Measurements from ENCODE around the gene ISY1. TPM values are rescaled to one million over a fixed set of nuclear protein-coding genes. Genes with fewer than 3 reads are reported as not detected.

Gene ISY1
- total RNA-seq, 1 experiment from 2014 or later: 62.3 TPM

DNA sequence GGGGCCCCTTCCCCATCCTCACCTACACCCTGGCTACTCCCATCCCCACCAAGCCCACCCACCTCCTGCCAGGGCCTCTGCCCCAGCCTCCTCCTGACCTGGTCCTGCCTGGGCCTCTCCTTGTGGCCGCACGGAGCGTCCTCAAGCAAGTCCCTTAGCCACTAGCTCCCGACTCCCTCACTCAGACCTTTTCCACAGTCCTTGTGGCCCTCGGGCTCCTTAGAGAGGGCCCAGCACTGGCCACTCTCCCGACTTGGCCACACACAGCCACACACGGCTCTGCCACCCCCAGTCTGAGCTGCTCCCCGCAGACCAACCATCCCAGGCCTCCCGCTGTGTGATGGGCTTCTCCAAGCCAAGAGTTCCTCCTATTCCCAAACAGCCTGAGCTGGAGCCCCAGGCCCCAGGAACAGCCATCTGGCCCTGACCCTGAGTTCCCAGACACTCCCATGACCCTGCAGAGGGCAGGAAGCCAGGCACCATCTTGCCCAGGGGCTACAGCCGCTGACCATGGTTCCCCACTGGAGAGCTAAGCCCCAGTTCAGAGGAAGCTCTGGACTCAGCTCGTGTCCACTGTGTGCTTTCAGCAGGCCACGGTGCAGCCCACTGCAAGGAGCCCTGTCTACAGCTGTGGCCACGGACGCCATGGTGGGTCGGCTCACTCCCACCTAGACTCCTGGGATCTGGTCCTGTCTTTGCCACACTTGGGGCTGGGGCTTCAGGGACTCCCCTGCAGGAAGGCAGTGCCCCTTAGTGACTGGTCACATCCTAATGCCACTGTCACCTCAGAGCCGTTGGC is 32.3 kb downstream of the ISY1 start:
- intact Hi-C loops (cut with micrococcal nuclease; ENCODE audit: unreplicated experiment): no loop called here
- H3K4me2 ChIP-seq: no peak overlapping the region
- BruUV-seq (replicated peaks): no TSS peak
- no peak for TF ChIP-seq EZH2 (IDR thresholded peaks at IDR 0.05; ENCODE audit: low read depth)
- TF ChIP-seq, protein P1, sequence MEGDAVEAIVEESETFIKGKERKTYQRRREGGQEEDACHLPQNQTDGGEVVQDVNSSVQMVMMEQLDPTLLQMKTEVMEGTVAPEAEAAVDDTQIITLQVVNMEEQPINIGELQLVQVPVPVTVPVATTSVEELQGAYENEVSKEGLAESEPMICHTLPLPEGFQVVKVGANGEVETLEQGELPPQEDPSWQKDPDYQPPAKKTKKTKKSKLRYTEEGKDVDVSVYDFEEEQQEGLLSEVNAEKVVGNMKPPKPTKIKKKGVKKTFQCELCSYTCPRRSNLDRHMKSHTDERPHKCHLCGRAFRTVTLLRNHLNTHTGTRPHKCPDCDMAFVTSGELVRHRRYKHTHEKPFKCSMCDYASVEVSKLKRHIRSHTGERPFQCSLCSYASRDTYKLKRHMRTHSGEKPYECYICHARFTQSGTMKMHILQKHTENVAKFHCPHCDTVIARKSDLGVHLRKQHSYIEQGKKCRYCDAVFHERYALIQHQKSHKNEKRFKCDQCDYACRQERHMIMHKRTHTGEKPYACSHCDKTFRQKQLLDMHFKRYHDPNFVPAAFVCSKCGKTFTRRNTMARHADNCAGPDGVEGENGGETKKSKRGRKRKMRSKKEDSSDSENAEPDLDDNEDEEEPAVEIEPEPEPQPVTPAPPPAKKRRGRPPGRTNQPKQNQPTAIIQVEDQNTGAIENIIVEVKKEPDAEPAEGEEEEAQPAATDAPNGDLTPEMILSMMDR (conservative IDR thresholded peaks at IDR 0.05): no peak
- no peak overlapping the region for H3K27ac ChIP-seq
- ChIA-PET POLR2A (ENCODE audit: unreplicated experiment) (interaction anchor here (0.5 to 0.7 kb wide), 2 partner anchors 150 to 701 kb away, joined by 3 to 19 read pairs; no protein-coding TSS in a partner anchor), CTCF (no interaction called here)
- H3K79me2 ChIP-seq (ENCODE audit: low read depth): no peaks in the 10 kb centered on the region
- no peak overlapping the region for H3K4me3 ChIP-seq
- no peak overlapping the region for H2AFZ ChIP-seq
- H4K20me1 ChIP-seq (ENCODE audit: insufficient read depth): no peaks in the 10 kb centered on the region
- no peaks in the 10 kb centered on the region for H3K9me2 ChIP-seq (ENCODE audit: insufficient read depth)
- no peaks in the 10 kb centered on the region for H3K27me3 ChIP-seq (ENCODE audit: insufficient read depth, low read depth)
- peaks cover 9% of the 10 kb centered on the region; the same call in 1 of the 2 replicates for H3K36me3 ChIP-seq (ENCODE audit: low read depth)
- H3F3A ChIP-seq (ENCODE audit: insufficient read depth, low read depth): peaks cover 6% of the 10 kb centered on the region; the same call in 1 of the 2 replicates
- no peaks in the 10 kb centered on the region for H3K4me1 ChIP-seq (replicated peaks; ENCODE audit: insufficient read depth)
- DNase-seq: no peak
- H3K9me3 ChIP-seq (ENCODE audit: insufficient read depth, low read depth): no peaks in the 10 kb centered on the region

DNA sequence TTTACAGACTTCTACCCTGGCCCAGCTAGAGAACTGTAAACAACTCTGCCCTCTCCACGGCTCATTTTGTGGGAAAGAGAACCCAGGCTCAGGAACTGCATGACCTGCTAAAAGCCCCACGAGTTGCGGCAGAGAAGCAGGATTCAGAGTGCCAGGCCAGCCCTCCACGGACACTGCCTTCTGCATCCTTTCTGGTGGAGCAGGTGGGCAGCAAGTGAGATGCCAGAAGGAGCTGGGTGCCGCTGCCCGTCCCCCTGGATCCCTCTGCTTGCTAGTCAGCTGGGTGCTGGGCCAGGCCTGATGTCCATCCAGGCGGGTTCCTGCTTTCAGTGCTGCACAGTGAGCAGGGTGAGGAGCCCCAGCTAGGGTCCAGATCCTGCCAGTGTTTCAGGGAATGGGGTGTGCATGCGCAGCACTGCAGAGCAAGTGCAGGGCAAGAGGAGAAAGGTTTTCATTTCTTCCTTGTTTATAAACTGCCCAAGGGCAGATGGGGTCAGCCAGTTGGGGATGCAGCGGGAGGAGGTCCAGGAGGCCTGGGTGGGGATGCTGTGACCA is 34.1 kb downstream of the ISY1 start:
- ChIA-PET CTCF (no interaction called here), POLR2A (ENCODE audit: unreplicated experiment) (no interaction called here)
- H3K4me1 ChIP-seq (replicated peaks; ENCODE audit: insufficient read depth): no peaks in the 10 kb centered on the region
- no peaks in the 10 kb centered on the region for H3K9me3 ChIP-seq (ENCODE audit: insufficient read depth, low read depth)
- H3K9me2 ChIP-seq (ENCODE audit: insufficient read depth): no peaks in the 10 kb centered on the region
- H3K27ac ChIP-seq: no peak overlapping the region
- intact Hi-C loops (cut with micrococcal nuclease; ENCODE audit: unreplicated experiment): no loop called here
- H2AFZ ChIP-seq: no peak overlapping the region
- no peaks in the 10 kb centered on the region for H4K20me1 ChIP-seq (ENCODE audit: insufficient read depth)
- no peaks in the 10 kb centered on the region for H3K27me3 ChIP-seq (ENCODE audit: insufficient read depth, low read depth)
- BruUV-seq (replicated peaks): no TSS peak
- no peaks in the 10 kb centered on the region for H3K79me2 ChIP-seq (ENCODE audit: low read depth)
- DNase-seq: no peak
- H3K4me2 ChIP-seq: no peak overlapping the region
- peaks cover 21% of the 10 kb centered on the region; the same call in 1 of the 2 replicates for H3F3A ChIP-seq (ENCODE audit: insufficient read depth, low read depth)
- 0 out of 2 replicates have a peak, but pooled peaks cover 5% of the 10 kb centered on the region for H3K36me3 ChIP-seq (ENCODE audit: low read depth)
- TF ChIP-seq EZH2 (IDR thresholded peaks at IDR 0.05; ENCODE audit: low read depth): no peak
- TF ChIP-seq, protein P1 (conservative IDR thresholded peaks at IDR 0.05): no peak
- no peak overlapping the region for H3K4me3 ChIP-seq

DNA sequence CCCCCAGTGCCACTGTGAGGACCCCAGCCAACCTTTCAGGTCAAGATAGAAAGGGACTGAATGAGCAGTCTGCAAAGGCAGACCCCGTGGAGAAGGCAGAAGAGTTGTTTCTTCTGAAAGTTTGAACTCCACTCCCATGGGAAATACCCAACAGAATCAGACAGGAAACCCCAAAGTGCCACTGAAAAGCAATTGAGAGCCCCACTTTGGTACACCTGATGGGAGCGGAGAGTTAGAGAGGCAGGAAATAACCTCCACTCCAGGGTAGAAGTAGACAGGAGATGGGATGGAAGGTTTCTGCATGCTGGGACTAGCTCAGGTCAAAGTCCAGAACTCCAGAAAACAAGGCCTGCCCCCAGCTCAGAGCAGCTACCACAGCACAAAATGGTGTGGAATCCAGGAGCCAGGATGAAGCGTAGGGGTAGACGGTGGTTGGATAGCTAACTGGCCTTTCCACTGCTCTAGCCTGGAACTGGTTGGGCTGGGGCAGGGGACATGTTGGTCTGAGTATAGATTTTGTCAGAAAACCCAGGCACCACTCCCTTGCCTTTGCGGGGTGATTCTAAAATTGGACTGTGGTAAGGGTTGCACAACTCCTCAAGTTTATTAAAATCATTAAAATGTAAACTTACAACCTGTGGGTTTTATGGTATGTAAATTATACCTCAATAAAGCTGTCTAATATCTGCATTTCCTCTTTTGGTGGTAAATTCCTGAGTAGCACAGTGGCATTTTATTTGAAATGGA is 37.4 kb downstream of the ISY1 start:
- no peak overlapping the region for H3K4me3 ChIP-seq
- H3K27ac ChIP-seq: no peak overlapping the region
- no peaks in the 10 kb centered on the region for H3K9me2 ChIP-seq (ENCODE audit: insufficient read depth)
- DNase-seq: peak in 1 of 2 experiments; percentile 62
- POLR2A ChIA-PET (ENCODE audit: unreplicated experiment): interaction anchor here (0.6 kb wide), 2 partner anchors 107 to 472 kb away, joined by 3 to 18 read pairs; no protein-coding TSS in a partner anchor
- BruUV-seq (replicated peaks): no TSS peak
- H3K4me1 ChIP-seq (replicated peaks; ENCODE audit: insufficient read depth): peaks cover 14% of the 10 kb centered on the region
- CTCF ChIA-PET: no interaction called here
- H3K79me2 ChIP-seq (ENCODE audit: low read depth): peaks cover 18% of the 10 kb centered on the region
- H3F3A ChIP-seq (ENCODE audit: insufficient read depth, low read depth): peaks cover 43% of the 10 kb centered on the region
- intact Hi-C loops (cut with micrococcal nuclease; ENCODE audit: unreplicated experiment): loop anchor here (5.0 kb wide), 1 partner anchor 66 kb away; no protein-coding TSS in a partner anchor
- no peak overlapping the region for H3K4me2 ChIP-seq
- H3K27me3 ChIP-seq (ENCODE audit: insufficient read depth, low read depth): no peaks in the 10 kb centered on the region
- peaks cover 7% of the 10 kb centered on the region; the same call in 1 of the 2 replicates for H4K20me1 ChIP-seq (ENCODE audit: insufficient read depth)
- TF ChIP-seq, protein P1 (conservative IDR thresholded peaks at IDR 0.05): no peak
- no peak for TF ChIP-seq EZH2 (IDR thresholded peaks at IDR 0.05; ENCODE audit: low read depth)
- H3K9me3 ChIP-seq (ENCODE audit: insufficient read depth, low read depth): no peaks in the 10 kb centered on the region
- H3K36me3 ChIP-seq (ENCODE audit: low read depth): no peaks in the 10 kb centered on the region
- no peak overlapping the region for H2AFZ ChIP-seq
